SK-N-SH (cell line): ENCODE data around the gene SCYGR5.

Experiments
- CTCF ChIP-seq: fragments of 200-600 bp; sonication (generic); IDR thresholded peaks from 2 replicates; pipeline ENCODE4 v1.6.1; 2017; ENCODE audit warnings: antibody characterized with exemption, mild to moderate bottlenecking, moderate library complexity
- EP300 ChIP-seq, 2 experiments: IDR thresholded peaks; 2 replicates each; pipeline versions ENCODE4 v1.4.0 to v1.6.1; 2012; ENCODE audit warnings: borderline replicate concordance in 1 of 2, low read depth in 1 of 2, low read length in 1 of 2
- MAX ChIP-seq: IDR thresholded peaks from 2 replicates; pipeline ENCODE4 v1.4.0; 2012; ENCODE audit warnings: low read depth
- POLR2AphosphoS5 ChIP-seq: IDR thresholded peaks from 2 replicates; pipeline ENCODE4 v1.6.1; 2012; ENCODE audit warnings: low read depth, low read length
- SIN3A ChIP-seq: IDR thresholded peaks from 2 replicates; pipeline ENCODE4 v1.6.1; 2012; ENCODE audit warnings: low read depth, mild to moderate bottlenecking, low read length, moderate library complexity, borderline replicate concordance
- TF ChIP-seq, protein P1 (sequence below): fragments of 150-350 bp; IDR thresholded peaks from 2 replicates; pipeline ENCODE4 v1.6.1; 2016; ENCODE audit warnings: mild to moderate bottlenecking, low read depth, low read length

DNA sequence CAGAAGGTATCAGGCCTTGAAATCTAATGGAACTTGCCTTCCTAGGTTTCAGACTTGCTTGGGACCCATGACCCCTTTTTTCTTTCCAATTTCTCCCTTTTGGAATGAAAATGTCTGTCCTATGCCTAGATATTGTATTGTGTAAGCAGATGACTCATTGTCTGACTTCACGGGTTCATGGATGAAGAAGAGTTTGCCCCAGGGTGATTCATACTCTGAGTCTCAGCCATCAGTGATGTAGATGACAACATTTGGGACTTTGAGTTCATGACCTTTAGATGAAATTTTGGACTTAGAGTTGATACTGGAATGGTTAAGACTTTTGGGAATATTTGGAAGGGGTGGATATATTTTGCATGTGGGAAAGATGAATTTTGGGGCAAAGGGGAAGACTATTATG, 11.2 kb upstream of the SCYGR5 start:
- TF ChIP-seq POLR2AphosphoS5 (no peak), CTCF (no peak), MAX (no peak), SIN3A (no peak), EP300 (IDR thresholded peaks at IDR 0.05; ENCODE audit: borderline replicate concordance in 1 of 2, low read depth in 1 of 2, low read length in 1 of 2) (peak in 1 of 2 experiments; percentile 35; a peak in 1 of 4 replicates)
- TF ChIP-seq, protein P1, sequence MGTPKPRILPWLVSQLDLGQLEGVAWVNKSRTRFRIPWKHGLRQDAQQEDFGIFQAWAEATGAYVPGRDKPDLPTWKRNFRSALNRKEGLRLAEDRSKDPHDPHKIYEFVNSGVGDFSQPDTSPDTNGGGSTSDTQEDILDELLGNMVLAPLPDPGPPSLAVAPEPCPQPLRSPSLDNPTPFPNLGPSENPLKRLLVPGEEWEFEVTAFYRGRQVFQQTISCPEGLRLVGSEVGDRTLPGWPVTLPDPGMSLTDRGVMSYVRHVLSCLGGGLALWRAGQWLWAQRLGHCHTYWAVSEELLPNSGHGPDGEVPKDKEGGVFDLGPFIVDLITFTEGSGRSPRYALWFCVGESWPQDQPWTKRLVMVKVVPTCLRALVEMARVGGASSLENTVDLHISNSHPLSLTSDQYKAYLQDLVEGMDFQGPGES: no peak
